ENCODE results near the gene POPDC2. TPM values are rescaled to one million over a fixed set of nuclear protein-coding genes. Genes with fewer than 3 reads are reported as not detected.

Gene POPDC2
- total and polyA plus RNA-seq, 2 donors (not counting 3 experiments of a cell fraction or from before 2014, with no cell fraction given) = 0.57 to 0.66 TPM

DNA sequence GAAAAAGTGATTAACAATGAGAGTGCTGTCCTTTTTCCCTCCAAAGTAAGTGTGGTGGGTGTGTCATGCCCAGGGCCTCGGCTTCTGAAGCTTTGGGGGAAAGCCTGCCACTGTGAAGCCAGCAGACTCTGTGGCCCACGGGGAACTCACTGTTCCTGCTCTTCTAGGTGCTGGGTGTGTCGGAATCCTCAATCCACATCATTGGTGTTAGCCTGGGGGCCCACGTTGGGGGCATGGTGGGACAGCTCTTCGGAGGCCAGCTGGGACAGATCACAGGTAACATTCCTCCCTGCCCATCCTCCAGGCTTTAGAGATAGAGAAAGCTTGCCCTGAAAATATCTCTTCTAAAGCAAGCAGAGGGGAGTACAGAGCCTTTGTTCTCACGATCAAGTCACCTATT lies 51.1 kb downstream of the POPDC2 start:
- Histone ChIP-seq H3K4me2 (ENCODE audit: insufficient read depth, low read length) (no peak overlapping the region), H2AFZ (ENCODE audit: low read depth, low read length) (no peak overlapping the region), H3K9me3 (replicated peaks; ENCODE audit: control insufficient read depth, insufficient read depth, low read length) (no peaks in the 10 kb centered on the region), H3K9me1 (replicated peaks; ENCODE audit: control insufficient read depth, extremely low read depth, insufficient read depth, low read length) (no peaks in the 10 kb centered on the region), H4K20me1 (replicated peaks; ENCODE audit: control insufficient read depth, extremely low read depth, insufficient read depth, low read length) (no peaks in the 10 kb centered on the region), H3K36me3 (ENCODE audit: control insufficient read depth in 2 of 2, extremely low read depth in 1 of 2, insufficient read depth in 2 of 2, low read length in 2 of 2) (no peaks in the 10 kb centered on the region), H3K4me3 (replicated peaks in 1 of 3; ENCODE audit: insufficient read depth in 1 of 3, low read depth in 1 of 3, low read length in 3 of 3) (no peak overlapping the region), H3K79me2 (ENCODE audit: control insufficient read depth, insufficient read depth, low read length) (no peaks in the 10 kb centered on the region), H3K9ac (replicated peaks; ENCODE audit: extremely low read depth, insufficient read depth, low read length) (no peak overlapping the region), H3K4me1 (ENCODE audit: control insufficient read depth, extremely low read depth, insufficient read depth, low read length) (no peaks in the 10 kb centered on the region), H3K27me3 (ENCODE audit: control insufficient read depth in 2 of 2, insufficient read depth in 2 of 2, low read length in 2 of 2) (peaks cover 8 to 11% of the 10 kb centered on the region in 2 experiments), H3K27ac (ENCODE audit: insufficient read depth, low read depth, low read length) (no peak overlapping the region)
- CTCF ChIA-PET = interaction anchor here (1.0 to 1.7 kb wide), 2 partner anchors 18 to 30 kb away, joined by 3 to 4 read pairs; partner anchors contain the start of gene ADPRH
- dilution Hi-C loops (cut with MboI; ENCODE audit: extremely low pct_ligation_motif_present, low sequenced_read_pairs) (no loop called here), intact Hi-C loops (cut with micrococcal nuclease) (no loop called here)
- DNase-seq (ENCODE audit: low read depth, low spot score) (no peak), FAIRE-seq (no peak)
- no peak for TF ChIP-seq EZH2 (IDR thresholded peaks at IDR 0.05; ENCODE audit: borderline replicate concordance, low read depth, low read length, severe bottlenecking)
- TF ChIP-seq, protein P1, sequence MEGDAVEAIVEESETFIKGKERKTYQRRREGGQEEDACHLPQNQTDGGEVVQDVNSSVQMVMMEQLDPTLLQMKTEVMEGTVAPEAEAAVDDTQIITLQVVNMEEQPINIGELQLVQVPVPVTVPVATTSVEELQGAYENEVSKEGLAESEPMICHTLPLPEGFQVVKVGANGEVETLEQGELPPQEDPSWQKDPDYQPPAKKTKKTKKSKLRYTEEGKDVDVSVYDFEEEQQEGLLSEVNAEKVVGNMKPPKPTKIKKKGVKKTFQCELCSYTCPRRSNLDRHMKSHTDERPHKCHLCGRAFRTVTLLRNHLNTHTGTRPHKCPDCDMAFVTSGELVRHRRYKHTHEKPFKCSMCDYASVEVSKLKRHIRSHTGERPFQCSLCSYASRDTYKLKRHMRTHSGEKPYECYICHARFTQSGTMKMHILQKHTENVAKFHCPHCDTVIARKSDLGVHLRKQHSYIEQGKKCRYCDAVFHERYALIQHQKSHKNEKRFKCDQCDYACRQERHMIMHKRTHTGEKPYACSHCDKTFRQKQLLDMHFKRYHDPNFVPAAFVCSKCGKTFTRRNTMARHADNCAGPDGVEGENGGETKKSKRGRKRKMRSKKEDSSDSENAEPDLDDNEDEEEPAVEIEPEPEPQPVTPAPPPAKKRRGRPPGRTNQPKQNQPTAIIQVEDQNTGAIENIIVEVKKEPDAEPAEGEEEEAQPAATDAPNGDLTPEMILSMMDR (IDR thresholded peaks at IDR 0.05; ENCODE audit: extremely low read depth in 1 of 2, insufficient read depth in 1 of 2, low read depth in 1 of 2, low read length in 2 of 2) = no peak
- TF ChIP-seq, protein P2, sequence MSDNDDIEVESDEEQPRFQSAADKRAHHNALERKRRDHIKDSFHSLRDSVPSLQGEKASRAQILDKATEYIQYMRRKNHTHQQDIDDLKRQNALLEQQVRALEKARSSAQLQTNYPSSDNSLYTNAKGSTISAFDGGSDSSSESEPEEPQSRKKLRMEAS (IDR thresholded peaks at IDR 0.05; ENCODE audit: insufficient read depth, insufficient read length) = no peak
- TF ChIP-seq JUN (IDR thresholded peaks at IDR 0.05; ENCODE audit: borderline replicate concordance, insufficient read depth, insufficient read length, low read depth) = no peak
- TF ChIP-seq POLR2A (IDR thresholded peaks at IDR 0.05; ENCODE audit: low read depth, low read length) = no peak
- no peak for TF ChIP-seq GATA2 (IDR thresholded peaks at IDR 0.05; ENCODE audit: insufficient read depth, insufficient read length, low read depth, low read length)
- no peak for TF ChIP-seq POLR2AphosphoS5 (IDR thresholded peaks at IDR 0.05; ENCODE audit: insufficient read depth, low read depth, low read length)
- TF ChIP-seq FOS (IDR thresholded peaks at IDR 0.05; ENCODE audit: borderline replicate concordance, insufficient read depth, low read length) = no peak
- TF ChIP-seq MYC (IDR thresholded peaks at IDR 0.05; ENCODE audit: low read depth, low read length) = no peak
- BruUV-seq (replicated peaks) = no TSS peak
- POLR2A ChIA-PET = no interaction called here

Measured in endothelial cell of umbilical vein (primary cell).